Suppressor macrophage treated with lipopolysaccharide for 1 hour (primary cell): ENCODE measurements around the gene NACAD.
A peak's percentile ranks its signal among the peaks of the same experiment; 100 is the strongest.

ENCODE experiments used
- DNase-seq, 3 donors: peaks; one replicate each; pipeline ENCODE4 v3.0.0-alpha.2; 2020 to 2022

NACAD gene, protein sequence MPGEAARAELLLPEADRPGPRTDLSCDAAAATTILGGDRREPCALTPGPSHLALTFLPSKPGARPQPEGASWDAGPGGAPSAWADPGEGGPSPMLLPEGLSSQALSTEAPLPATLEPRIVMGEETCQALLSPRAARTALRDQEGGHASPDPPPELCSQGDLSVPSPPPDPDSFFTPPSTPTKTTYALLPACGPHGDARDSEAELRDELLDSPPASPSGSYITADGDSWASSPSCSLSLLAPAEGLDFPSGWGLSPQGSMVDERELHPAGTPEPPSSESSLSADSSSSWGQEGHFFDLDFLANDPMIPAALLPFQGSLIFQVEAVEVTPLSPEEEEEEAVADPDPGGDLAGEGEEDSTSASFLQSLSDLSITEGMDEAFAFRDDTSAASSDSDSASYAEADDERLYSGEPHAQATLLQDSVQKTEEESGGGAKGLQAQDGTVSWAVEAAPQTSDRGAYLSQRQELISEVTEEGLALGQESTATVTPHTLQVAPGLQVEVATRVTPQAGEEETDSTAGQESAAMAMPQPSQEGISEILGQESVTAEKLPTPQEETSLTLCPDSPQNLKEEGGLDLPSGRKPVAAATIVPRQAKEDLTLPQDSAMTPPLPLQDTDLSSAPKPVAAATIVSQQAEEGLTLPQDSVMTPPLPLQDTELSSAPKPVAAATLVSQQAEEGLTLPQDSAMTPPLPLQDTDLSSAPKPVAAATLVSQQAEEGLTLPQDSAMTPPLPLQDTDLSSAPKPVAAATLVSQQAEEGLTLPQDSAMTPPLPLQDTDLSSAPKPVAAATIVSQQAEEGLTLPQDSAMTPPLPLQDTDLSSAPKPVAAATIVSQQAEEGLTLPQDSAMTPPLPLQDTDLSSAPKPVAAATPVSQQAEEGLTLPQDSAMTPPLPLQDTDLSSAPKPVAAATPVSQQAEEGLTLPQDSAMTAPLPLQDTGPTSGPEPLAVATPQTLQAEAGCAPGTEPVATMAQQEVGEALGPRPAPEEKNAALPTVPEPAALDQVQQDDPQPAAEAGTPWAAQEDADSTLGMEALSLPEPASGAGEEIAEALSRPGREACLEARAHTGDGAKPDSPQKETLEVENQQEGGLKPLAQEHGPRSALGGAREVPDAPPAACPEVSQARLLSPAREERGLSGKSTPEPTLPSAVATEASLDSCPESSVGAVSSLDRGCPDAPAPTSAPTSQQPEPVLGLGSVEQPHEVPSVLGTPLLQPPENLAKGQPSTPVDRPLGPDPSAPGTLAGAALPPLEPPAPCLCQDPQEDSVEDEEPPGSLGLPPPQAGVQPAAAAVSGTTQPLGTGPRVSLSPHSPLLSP (N-terminal part only)

DNA sequence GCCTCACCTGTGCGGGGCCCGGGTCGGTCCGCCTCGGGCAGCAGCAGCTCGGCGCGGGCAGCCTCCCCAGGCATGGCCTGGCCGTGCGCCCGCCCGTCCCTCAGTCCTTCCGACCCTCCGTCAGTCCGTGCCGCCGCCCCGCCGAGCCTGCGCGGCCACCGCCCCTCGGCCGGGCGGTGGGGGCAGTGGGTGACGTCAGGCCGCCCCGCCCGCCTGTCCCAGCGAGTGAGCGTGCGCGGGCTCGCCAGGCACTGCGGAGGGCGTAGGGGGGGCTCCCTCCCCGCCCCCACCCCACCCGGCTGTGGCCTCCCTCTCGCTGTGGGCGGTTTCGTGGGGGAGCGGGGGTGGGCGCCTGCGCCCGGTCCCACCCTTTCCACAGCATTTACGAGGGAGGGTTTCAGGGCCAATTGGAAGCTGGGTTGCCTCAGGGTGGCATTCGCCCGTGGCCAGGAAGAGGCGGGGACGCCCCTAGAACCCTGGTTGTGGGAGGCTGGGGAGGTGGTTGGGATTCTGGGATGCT is at the start of gene NACAD:
NACAD (minus strand) TSS at position 149 of the 520 bp plus-strand sequence; CDS start at position 74, 75 bp downstream.
- DNase-seq = peak in 2 of 3 donors; percentile 14 to 38

DNA sequence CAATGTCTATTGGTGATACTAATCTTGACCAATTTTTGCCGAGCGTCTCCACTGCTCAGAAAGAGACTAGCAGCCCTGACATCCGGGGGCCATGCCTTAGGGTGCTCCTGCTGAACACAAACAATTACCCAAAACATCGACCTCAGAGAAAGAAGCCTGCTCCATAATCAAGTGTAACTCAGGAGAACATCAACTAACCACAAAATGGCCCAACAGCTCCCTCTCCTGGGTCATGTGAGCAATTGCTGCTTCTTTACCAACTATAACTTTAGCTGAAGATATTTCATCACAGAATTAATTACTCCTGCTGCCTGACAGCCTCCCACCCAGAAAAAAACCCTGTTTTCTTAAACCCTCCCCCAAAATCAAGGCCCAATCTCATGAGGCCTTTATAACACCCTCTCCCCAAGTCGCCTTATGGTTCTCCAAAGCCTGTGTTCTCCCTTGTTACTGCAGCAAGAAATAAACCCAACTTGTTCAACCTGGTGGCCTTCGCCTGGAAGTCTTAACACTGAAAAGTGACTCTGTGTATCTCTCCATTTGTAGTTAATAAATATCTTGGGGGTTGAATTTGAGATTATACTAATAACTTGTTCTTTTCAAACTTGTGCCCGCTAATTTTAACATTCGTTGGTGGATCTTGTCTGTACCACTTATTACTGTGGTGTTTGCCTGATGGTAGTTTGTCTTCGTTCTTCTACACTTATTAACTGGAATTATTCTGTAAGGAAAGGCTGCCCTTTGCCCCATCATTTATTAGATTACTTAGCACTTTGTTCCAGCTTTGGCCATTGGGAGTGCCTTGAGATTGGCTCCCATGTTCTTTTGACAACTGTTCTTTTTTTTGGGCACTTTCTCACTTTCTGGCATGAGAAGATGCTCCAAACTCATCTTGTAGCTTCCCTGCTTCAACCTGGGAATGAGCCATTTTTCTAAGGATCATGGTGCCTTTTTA is 47.6 kb upstream of the NACAD start:
- DNase-seq = peak; percentile 80 to 88 (median 84)

DNA sequence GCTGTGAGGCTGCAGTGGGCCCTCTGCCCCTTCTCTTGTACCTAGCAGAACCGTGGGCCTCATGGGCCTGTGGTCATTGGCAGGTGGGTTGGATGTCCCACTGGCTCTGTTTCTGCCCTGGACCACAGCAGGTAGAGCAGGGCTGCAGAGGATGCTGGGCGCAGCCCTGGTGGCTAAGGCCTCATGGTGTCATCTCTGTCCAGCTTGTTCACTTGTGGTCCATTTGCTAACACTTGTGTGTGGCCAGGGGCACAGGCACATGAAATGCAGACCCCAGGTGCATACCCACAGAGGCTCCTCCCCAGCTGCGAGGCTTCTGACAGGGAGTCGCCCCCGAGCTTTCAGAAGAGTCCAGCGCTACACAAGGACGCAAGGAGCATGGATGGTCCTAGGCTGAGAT is 45.1 kb upstream of the NACAD start:
- DNase-seq = no peak

DNA sequence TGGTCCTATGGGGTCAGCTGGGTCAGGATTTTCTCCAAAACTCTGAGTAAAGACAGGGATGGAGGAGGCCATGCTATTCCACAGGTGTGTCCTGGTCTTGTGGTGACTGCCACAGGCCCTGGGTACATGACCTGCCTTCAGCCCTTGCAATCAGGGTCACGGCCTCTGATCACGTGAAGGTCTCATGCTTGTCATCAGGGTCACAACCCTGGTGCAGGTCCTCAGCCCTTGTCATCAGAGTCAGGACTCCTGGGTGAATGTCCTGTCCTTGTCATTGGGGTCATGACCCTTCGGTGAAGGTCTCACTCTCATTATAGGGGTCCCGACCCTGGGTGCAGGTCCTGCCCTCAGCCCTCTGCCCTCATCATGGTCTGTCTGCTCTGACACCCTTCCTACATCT is 44.6 kb upstream of the NACAD start:
- DNase-seq = no peak

DNA sequence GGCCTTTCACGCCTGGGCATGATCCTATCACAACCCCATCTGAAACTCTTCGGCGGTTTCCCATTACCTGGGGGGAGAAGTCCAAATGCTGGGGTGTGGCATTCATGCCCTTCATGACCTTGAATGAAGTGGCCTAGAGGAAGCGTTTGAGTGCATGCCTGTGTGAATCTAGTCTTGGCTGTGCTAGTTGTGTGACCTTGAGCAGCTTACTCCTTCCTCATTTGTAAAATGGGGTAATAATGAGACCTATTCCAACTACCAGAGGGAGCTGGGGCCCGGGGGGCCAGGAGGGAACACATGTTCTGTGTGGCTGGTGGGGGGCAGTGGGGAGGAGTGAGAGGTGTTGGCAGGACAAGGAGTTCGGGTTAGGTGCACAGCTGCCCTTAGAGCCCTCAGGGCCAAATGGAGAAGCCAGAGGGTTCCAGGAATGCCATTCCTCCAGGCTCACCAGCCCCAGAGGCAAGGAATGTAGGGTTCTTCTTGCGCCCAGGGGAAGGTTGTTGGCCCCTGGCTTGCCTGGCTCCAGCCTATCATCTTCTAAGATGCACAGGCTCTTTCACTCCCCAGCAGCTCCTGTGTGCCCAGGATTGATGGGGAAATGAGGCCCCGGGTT is 44.0 kb upstream of the NACAD start:
- no peak for DNase-seq

DNA sequence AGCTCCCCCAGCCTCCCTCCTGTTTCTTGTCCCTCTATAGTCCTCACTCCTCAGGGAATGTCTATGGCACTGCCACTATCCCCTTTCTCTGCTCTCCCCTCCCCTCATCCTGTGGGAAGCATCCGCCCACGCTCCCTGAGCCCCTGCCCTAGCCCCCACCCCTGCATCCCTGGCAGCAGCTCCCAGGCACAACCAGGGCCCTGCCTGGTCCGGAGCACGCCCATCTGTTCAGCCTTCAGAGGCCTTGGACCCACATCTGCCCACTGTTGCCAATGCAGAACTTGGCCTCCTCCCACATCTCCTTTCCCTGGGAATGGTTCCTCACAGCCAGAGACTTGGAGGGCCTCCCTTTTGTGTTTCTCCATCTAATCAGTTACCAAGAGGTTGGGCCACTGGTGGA is 43.1 kb upstream of the NACAD start:
- DNase-seq = no peak

DNA sequence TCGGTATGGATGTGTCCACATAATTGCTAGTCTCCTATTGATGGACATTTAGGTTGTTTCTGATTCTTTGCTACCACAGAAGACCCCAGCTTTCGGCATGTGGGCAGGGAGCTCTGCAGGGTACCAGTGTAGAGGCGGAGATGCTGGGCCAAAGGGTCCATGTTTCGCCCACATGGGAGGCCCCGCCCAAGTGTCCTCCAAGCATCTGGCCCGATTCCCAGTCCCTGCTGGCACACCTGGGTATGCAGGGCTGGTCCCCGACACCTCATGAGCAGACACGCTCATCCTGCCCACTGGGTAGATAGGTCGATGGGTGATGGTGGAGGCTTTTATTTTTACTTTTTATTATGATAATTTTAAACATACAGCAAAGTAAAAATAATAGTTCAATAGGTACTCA is 42.1 kb upstream of the NACAD start:
- DNase-seq = no peak

DNA sequence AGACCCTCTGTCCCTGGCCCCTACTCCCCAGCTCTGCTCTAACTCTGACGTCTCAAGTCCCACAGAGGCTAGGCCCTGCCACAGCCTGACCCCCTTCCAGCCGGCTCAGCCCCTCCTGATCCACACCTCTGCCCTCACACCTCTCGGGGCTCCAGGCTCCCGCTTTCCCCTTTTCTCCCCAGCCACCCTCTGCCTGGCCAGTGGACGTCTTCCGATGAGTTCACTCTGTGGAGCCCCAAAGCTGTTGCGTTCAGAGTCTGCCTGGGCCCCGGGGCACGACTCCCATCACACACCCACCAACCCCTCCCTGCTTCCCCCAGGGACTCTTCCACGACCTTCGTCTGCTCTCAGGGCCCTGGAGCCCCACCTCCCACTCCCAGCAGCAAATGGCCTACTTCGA is 41.1 kb upstream of the NACAD start:
- DNase-seq = no peak

DNA sequence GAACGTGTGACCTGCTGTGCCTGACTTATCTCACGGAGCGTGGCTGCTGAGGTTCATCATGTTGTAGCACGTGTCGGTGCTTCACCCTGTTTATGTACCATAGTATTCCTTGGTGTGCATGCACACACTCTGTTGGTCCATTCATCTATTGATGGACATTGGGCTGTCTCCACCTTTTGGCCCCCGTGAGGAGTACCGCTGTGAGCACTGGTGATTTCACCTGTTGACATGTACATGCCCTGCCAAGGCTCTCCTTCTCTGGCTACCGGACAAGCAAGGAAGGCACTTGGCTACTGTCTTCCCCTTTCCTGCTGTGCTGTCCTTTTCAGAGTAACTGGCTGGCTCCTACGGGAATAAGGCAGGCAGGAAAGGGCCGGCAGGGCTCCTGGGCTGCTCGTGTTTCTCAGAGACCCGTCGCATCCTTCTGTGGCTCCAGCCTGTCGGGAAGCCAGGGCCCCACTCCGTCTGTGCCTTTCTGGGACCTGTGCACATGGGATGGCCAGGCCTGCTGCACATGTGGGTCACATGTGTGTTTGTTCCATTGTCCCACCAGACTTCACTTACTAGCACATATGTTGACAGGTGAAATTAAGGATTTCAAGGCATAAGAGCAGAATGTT is 40.5 kb upstream of the NACAD start:
- no peak for DNase-seq

DNA sequence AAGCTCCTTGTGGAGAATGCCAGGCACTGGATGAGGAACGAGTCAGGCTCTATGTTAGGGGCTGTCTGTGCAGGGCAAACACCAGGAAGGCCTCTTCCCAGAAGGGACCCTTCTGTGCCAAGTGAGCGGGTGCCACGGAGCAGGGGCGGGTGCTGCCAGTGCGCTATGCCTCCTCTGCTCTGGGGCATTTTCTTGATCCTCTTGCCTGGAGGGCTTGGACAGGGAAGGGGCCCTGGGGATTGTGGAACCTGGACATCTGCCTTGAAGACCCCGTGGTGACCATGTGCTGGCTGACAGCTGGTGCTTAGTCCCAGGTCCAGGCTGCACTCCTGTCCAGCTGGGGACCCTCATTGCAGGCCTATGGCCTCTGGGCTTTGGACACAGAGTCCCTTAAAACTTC is 38.2 kb upstream of the NACAD start:
- no peak for DNase-seq

DNA sequence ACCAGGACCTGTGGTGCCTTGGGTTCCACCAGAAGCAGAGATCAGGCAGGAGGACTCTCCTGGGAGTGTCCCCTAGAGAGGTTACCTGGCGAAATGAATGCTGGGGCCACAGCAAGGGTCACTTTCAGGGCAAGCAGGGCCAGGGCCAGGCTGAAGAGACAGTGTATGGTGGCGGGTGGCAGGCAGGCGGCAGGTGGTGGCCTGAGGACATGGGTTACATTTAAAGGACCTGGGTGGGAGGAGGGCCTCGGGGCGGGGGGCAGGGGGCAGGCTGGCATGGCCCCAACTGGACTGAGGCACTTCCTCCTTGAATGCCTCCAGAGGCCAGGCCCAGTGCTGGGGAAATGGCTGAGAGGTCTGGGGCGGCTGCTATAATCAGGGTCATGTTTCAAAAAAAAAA is 37.4 kb upstream of the NACAD start:
- no peak for DNase-seq

DNA sequence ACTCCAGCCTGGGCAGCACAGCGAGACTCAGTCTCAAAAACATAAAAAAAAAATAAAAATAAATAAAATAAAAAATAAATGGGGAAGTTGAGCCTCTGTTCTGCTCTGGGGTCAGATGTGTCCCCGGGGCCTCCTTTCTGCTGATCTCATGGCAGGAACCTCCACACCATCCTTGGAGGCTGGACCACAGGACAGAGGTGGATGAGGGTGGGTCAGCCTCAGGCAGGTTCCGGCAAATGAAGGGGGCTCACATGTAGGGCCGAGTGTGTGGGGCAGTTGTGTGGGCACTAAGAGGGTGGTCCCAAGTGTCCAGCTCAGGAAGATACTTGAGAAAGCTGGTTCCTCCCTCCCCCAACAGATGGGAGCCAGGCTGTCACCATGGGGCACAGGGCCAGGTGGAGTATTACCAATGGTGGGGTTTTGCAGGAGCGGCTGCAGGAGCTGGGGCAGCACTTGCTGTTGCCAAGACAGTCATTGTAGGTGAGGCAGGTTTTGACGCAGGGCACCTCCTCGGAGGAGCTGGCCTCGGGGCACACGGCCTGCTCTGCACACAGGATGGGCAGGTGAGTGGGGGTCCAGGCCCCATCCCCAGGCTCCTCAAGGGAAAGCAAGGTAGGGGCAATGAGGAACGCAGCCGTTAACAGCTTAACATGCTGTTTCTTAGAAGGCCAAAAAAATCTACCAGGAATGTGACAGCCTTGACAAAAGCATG is 36.6 kb upstream of the NACAD start:
- DNase-seq = no peak

DNA sequence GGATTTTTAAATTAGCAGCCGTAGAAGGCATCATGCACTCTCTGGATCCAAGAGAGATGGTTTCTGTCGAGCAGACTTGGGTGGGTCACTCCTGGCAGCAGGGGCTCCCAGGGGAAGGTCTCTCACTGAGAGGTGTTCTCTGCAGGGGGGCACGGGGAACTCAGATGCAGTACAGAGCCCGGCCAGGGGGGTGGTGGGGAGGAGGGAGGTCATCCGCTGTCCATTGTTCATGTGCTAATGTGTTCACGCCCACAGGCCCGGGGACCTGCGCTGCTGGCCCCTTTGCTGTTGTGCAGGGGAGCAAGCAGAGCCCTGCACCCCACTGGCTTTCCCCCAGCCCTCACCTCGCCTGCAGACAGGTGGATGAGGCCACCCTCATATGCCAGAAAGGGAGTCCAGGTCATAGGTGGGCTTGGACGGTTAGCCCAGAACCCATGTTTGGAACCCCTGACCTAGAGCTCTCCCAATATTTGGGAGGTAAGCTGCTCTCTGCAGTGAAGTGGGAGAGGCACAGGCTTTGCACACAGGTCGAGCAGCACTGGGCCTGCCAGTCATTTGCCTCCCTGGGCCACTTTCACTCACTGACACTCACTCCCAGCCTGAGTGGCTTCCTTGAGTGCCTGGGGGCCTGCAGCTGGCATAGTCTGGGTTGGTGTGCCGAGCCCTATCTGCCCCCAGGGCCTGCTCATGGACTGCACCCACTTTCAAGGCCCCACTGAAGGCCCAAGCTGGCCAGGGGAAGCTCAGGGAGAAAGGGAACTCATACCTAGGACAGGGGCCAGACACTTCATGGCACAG is 35.3 kb upstream of the NACAD start:
- DNase-seq = no peak

DNA sequence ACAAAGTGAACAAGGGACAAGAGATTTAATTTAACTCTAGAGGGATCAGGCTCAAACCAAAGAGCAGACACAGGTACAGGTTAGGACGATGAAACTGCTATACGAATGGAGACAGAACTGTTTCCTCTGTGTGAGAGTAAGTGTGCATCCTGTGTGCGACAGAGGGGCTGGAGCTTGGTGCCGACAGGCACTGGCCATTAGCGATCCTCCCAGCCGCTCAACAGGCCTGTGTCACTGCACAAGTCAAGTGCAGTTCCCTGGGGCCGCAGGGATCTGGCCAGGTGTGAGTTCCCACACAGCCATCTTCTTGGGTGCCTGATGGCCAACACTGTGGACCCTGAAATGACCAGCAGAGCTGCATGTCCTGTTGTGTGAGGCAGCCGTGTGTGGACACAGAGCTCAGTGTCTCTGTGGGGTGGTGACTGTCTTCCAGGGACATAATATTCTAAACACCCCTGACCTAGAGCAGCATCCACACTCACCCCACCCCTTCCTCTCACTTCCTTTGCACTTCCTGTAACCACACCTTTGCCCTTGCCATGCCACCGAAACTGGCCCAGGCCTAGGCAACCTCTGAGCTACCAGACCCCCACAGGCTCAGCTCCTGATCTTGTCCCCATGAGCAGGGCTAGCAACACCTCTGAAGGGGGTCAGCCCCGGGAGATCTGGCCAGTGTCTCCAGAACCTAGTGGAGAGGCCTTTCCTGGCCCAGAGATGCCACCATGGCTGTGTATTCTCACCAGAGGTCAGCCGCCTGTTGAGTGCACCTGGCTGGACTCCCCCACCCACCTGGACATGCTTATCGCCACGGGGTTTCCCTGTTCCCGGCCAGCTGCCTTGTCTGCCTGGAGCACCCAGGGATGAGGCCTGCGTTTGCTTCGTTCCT is 34.4 kb upstream of the NACAD start:
- DNase-seq = no peak

DNA sequence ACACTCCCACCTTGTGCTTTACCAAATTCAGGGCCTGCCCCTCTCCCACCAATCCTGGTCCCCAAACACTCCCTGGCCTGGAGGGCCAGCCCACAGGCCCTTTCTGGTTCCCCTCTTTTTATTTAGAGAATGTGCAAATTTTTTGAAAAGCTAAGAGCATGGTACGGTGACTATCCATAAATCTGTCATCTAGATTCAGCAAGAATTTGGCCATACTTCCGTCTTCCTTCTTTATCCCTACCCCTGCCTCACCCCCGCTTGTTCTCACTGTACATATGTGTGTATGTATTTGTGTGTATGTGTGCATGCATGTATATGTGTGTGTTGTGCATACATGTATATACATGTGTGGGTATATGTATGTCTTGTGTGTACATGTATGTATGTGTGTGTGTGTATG is 30.8 kb upstream of the NACAD start:
- DNase-seq = no peak

DNA sequence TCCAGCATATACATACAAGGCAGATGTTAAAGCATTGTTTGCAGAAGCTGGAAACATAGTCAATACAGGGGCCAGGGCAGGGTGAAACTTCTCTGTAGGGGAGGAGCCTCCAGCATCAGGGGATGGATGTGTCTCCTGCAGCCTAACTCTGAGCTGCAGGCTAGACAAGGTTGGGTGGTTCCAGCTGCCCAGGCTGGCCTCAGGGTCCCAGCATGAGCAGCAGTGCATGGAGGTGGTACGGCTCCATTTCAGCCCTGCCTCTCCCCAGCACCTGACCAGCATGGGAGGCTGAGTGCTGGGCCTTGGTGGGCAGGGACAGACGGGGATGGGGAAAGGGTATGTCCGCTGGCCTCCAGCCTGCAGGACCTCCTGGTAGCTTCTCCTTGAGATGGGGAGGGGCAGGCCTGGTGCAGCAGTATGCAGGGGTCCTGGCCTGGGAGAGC is 30.1 kb upstream of the NACAD start:
- no peak for DNase-seq

DNA sequence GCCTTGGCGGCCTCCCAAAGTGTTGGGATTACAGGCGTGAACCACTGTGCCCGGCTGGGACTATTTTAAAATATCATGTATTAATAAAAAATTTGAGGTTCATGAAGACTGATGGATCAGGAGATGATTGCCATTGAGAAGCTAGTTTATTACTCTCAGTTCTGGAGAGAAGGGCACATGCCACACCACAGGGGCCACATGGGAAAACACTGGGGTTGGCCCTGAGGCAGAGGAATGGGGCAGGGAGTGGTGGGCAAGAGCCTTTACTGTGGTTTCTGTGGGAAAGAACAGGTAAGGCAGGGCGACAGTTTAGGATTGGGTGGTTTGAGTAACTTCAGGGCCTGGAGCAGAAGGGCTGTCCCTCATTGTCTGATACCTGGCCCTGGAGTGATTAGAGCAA is 29.5 kb upstream of the NACAD start:
- DNase-seq = no peak

DNA sequence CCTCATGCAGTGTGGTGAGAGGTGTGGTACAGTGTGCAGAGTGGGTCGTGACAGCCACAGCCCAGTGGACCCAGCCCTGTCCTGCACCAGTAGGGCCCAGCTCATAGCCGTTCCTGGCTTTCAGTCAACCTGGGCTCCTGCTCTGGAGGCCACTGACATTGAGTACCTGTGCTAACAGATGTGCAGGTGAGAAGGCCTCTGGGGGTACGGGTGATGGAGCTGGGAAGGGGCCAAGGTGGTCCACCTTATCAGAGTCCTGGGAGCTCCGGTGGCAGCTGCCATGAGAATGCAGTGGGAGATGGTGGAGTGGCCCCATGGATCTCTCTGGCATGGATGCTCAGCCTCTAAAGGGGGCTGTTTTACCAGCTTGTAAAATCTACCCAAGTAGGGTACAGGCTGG is 28.8 kb upstream of the NACAD start:
- DNase-seq = no peak
